CD4-positive, alpha-beta T cell treated with Interleukin-2 at 100 ng/mL for 4 hours (primary cell): ENCODE results near the gene PAFAH1B1.

Experiments
- DNase-seq: peaks from one replicate; pipeline ENCODE4 v3.0.0-alpha.2; 2020; ENCODE audit warnings: low spot score

Gene PAFAH1B1

DNA sequence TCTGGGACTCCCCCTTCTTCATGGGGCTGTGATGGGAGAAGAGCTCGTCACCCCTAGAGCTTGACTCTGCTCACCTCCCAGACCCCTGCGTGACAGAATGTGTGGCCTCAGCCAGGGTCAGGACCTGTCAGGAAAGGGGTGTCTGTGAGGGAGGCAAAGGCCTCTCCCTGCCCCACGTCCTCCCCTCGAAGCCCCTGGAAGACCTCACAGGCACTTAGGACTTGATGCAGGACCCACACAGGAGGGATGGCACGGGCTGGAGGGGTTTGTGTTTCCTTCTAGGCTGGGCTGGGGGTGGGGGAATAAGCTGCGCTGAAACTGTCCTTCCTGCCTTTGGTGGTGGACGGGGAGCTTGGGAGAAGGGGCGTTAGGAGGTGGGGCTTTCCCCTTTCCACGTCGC, 129.2 kb downstream of the PAFAH1B1 start:
- DNase-seq, result no peak

DNA sequence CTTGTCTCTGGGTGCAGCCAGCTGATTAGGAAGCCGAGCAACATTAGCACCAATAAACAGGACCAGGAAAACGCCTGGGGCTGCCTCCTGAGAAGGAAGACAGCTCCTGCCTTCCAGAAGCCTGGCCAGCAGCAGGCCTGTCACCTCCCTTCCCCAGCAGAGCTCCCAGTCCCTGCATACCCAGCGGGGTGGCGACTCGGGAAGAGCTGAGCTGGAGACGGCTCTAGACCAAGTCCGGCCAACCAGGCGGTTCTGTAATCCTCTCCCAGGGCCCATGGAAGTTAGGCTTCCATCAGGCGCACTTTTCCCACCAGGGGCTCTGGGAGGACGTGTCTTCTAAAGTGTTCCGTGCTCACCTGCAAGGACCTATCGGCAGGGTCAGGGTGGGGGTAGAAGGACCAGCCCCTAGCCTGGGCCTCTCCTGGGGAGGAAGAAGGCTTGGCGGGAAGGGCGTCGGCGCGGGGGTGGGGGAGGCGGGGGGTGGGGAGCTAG, 130.1 kb downstream of the PAFAH1B1 start:
- DNase-seq, result no peak

DNA sequence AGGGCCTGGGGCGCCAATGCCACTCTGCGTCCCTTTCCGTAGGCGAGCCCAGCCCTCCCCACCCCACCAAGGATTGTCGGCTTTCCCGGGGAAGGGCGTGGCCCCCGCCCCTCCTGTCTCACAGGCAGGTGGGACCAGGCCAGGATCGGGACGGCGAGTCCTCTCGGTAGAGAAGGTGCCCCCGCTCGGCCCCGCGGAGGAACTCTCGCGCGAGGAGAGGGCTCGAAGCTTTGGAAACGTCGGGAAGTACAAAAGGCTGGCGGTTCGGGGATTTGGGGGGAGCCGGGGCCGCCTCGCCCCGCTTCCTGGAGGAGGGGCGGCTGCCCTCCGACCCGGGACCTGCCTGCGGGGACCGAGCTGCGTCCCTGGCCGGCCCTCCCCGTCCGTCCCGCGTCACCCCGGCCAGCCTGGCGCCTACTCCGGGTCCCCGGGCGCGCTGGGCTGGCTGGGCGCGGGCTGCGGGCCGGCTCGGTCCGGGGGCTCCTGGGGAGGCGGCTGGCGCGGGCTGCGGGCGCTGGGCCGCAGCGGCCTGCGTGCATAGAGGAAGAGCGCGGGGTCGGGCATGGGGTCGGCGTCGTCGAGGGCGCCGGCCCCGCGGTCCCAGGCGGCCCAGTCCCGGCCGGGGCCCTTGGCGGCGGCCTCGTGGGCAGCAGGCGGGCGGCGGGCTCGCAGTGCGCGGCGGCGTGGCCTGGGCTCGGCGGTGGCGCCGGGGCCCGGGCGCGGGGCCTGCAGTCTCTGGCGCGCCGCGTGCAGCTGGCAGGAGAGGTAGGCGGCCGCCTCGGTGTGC, 130.7 kb downstream of the PAFAH1B1 start:
- DNase-seq, result no peak

DNA sequence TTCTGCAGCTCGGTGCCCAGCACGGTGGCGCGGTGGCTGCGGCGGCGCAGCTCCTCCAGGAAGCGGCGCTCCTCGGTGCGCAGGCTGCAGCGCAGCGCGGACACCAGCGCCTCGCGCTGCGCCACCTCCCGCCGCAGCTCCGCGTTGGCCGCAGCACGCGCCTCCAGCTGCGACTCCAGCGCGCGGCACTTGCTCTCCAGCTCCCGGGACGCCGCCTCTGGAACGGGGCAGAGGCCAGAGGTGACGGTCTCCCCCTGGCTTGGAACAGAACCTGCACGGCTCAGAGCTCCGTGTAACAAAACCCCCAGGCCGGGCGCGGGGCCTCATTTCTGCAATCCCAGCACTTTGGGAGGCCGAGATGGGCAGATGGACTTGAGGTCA, 131.3 kb downstream of the PAFAH1B1 start:
- DNase-seq, result peak; percentile 31

DNA sequence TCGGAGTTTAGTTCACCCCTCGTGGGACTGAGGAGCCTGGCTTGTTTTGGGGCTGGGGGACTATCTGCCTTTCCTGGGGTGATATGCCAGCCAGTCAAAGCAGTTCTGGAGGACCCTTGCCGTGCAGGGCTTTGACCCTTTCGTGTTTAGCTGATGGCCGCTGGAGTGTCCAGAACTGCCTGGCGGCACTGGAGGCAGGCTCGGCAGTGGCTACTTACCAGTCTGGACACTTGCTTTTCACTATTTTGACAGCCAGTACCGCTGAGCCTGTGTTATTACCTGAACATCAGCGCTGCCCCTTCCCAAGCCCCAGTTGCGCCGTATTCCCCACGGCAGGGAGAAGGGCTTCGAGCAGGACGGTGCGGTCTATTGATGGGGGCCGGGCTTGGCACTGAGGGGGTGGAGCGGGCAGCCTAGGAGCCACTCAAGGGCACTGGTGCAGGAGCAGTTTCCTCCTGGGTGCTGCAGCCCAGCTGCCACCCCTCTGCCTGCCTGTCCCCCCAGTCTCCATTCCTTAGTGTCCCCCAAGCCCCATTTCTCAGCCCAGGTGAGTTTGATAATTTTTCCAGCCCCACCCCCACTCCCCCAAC, 137.4 kb downstream of the PAFAH1B1 start:
- no peak for DNase-seq

DNA sequence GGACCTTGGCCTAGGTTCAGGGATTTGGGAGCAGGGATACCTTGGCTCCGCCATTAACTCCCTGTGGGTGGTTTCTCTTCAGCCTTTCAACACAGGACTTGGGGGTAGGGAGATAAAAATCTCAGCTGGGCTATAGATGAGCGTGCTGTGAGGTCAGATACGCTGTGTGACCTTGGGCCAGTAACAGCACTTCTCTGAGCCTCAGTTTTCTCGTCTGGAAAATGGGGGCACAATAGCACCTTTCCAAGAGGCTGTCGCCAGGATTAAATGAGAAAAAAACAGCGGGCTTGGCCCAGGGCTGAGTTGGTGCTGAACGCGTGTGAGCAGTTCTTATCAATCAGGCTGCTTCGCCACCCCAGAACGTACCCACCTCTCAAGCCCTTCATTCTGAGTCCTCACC, 138.4 kb downstream of the PAFAH1B1 start:
- no peak for DNase-seq

DNA sequence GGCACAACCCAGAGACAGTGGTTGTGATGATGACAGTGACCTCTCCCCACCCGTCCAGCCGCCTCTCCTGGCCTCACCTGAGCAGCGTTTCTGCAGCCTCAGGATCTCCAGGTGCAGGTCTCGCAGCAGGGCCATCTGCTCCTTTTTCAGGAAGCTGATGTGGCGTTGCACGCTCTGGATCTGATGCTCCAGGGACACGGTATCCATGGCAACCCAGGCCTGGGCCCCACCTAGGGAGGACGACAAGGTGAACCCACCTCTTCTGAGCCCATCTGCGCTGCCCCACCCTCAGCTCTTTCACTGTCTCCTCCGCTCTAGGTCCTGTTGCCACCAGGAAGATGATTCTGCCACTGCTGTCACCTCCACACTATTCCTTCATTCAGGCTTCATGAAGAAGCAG, 141.5 kb downstream of the PAFAH1B1 start:
- no peak for DNase-seq
